Osteoblast (primary cell): ENCODE data around the gene LSM8. TPM values are rescaled to one million over a fixed set of nuclear protein-coding genes. Genes with fewer than 3 reads are reported as not detected.

Experiments
- DNase-seq: peaks from one replicate; pipeline ENCODE4 v3.0.0; 2011; ENCODE audit warnings: low spot score, mixed read lengths; ENCODE audit not compliant: insufficient read length; ENCODE audit errors: missing footprints
- H2AFZ ChIP-seq: 2 replicates; pipeline ENCODE4 v1.6.0; 2011; ENCODE audit warnings: mild to moderate bottlenecking, low read length
- H3K27ac ChIP-seq: 2 replicates; pipeline ENCODE4 v1.5.1; 2011; ENCODE audit warnings: mild to moderate bottlenecking, low read depth, low read length, moderate library complexity
- H3K27me3 ChIP-seq: 2 replicates; pipeline ENCODE4 v1.6.0; 2012; ENCODE audit warnings: mild to moderate bottlenecking, control low read depth, inconsistent platforms, low read length, moderate library complexity; ENCODE audit not compliant: insufficient read depth
- H3K36me3 ChIP-seq: 2 replicates; pipeline ENCODE4 v1.5.1; 2011; ENCODE audit warnings: mild to moderate bottlenecking, low read length, control low read depth, moderate library complexity; ENCODE audit not compliant: insufficient read depth
- H3K4me1 ChIP-seq: 2 replicates; pipeline ENCODE4 v1.5.1; 2011; ENCODE audit warnings: mild to moderate bottlenecking, low read length, control low read depth, moderate library complexity; ENCODE audit not compliant: insufficient read depth
- H3K4me2 ChIP-seq: 2 replicates; pipeline ENCODE4 v1.6.0; 2011; ENCODE audit warnings: mild to moderate bottlenecking, low read length; ENCODE audit not compliant: insufficient read depth
- H3K4me3 ChIP-seq: fragments of 200-600 bp; sonication (generic); 3 replicates; pipeline ENCODE4 v1.5.1; 2012; ENCODE audit warnings: mild to moderate bottlenecking, low read length, inconsistent platforms; ENCODE audit not compliant: insufficient read depth
- H3K79me2 ChIP-seq: 2 replicates; pipeline ENCODE4 v1.6.0; 2012; ENCODE audit warnings: mild to moderate bottlenecking, low read length, control low read depth, inconsistent platforms; ENCODE audit not compliant: insufficient read depth
- H3K9me3 ChIP-seq: 2 replicates; pipeline ENCODE4 v1.5.1; 2011; ENCODE audit warnings: low read depth, low read length, control low read depth
- H4K20me1 ChIP-seq: 2 replicates; pipeline ENCODE4 v1.6.0; 2012; ENCODE audit warnings: mild to moderate bottlenecking, low read length, control low read depth; ENCODE audit not compliant: insufficient read depth
- CTCF ChIP-seq: IDR thresholded peaks from 2 replicates; pipeline ENCODE4 v1.5.1; 2011; ENCODE audit warnings: mild to moderate bottlenecking, low read depth, low read length, moderate library complexity; ENCODE audit errors: extremely low read depth
- total RNA-seq: library from RNA; depleted of rRNA; stranded (reverse); fragments of >200 nt; gene quantifications from 2 replicates; pipeline ENCODE4 v1.2.3, GENCODE V29; 2012

LSM8 gene
- total RNA-seq, 1 donor: 43.8 TPM

- Histone ChIP-seq H3K9me3 (no peaks in the 10 kb centered on the region), H2AFZ (no peak overlapping the region), H3K27ac (no peak overlapping the region), H3K36me3 (no peaks in the 10 kb centered on the region), H3K27me3 (no peaks in the 10 kb centered on the region), H3K4me2 (no peak overlapping the region), H4K20me1 (no peaks in the 10 kb centered on the region), H3K4me1 (peaks cover 6% of the 10 kb centered on the region), H3K4me3 (no peak overlapping the region), H3K79me2 (no peaks in the 10 kb centered on the region)
- TF ChIP-seq CTCF: no peak
- DNase-seq: no peak
Measured at GRCh38 chr7:118152654-118153053, 31.3 kb upstream of the LSM8 start.

GRCh38 chr7:118153551-118154177 is 30.3 kb upstream of the LSM8 start:
- Histone ChIP-seq H3K79me2 (no peaks in the 10 kb centered on the region), H3K27me3 (no peaks in the 10 kb centered on the region), H4K20me1 (no peaks in the 10 kb centered on the region), H3K4me3 (no peak overlapping the region), H3K4me1 (peaks cover 6% of the 10 kb centered on the region), H2AFZ (no peak overlapping the region), H3K4me2 (no peak overlapping the region), H3K27ac (no peak overlapping the region), H3K9me3 (no peaks in the 10 kb centered on the region), H3K36me3 (no peaks in the 10 kb centered on the region)
- no peak for DNase-seq
- peak; percentile 64 for TF ChIP-seq CTCF

- Histone ChIP-seq H3K4me3 (no peak overlapping the region), H3K27me3 (no peaks in the 10 kb centered on the region), H3K36me3 (no peaks in the 10 kb centered on the region), H3K4me2 (no peak overlapping the region), H3K79me2 (no peaks in the 10 kb centered on the region), H4K20me1 (no peaks in the 10 kb centered on the region), H3K4me1 (no peaks in the 10 kb centered on the region), H3K9me3 (no peaks in the 10 kb centered on the region), H2AFZ (no peak overlapping the region), H3K27ac (no peak overlapping the region)
- no peak for DNase-seq
- no peak for TF ChIP-seq CTCF
Measured at GRCh38 chr7:118158766-118159165, 25.2 kb upstream of the LSM8 start.

- Histone ChIP-seq H2AFZ (no peak overlapping the region), H3K36me3 (no peaks in the 10 kb centered on the region), H3K27ac (no peak overlapping the region), H3K4me3 (no peak overlapping the region), H3K4me1 (no peaks in the 10 kb centered on the region), H4K20me1 (no peaks in the 10 kb centered on the region), H3K9me3 (no peaks in the 10 kb centered on the region), H3K27me3 (no peaks in the 10 kb centered on the region), H3K4me2 (no peak overlapping the region), H3K79me2 (no peaks in the 10 kb centered on the region)
- peak; percentile 17 for TF ChIP-seq CTCF
- no peak for DNase-seq
Measured at GRCh38 chr7:118169146-118169545, 14.8 kb upstream of the LSM8 start.
